Mucosa of stomach (tissue), 1 donor: ENCODE results near the gene SRP54.
"Not testable (repeated sequence)": the region's sequence is repeated elsewhere in the genome, so short reads cannot be mapped to it uniquely, and the experiment has no call there.

Experiments
- H3K27me3 ChIP-seq: one replicate; pipeline ENCODE4 v1.7.0; 2013; ENCODE audit warnings: mild to moderate bottlenecking, low read length; ENCODE audit not compliant: control insufficient read depth, insufficient read depth
- H3K36me3 ChIP-seq: one replicate; pipeline ENCODE4 v1.7.0; 2013; ENCODE audit warnings: low read length; ENCODE audit not compliant: control insufficient read depth, insufficient read depth
- H3K4me1 ChIP-seq: one replicate; pipeline ENCODE4 v1.7.0; 2013; ENCODE audit warnings: mild to moderate bottlenecking, low read length; ENCODE audit not compliant: control insufficient read depth, insufficient read depth
- H3K4me3 ChIP-seq: one replicate; pipeline ENCODE4 v1.7.0; 2013; ENCODE audit warnings: low read length
- H3K9ac ChIP-seq: one replicate; pipeline ENCODE4 v1.7.0; 2013; ENCODE audit warnings: mild to moderate bottlenecking, low read length, moderate library complexity
- H3K9me3 ChIP-seq: one replicate; pipeline ENCODE4 v1.7.0; 2013; ENCODE audit warnings: mild to moderate bottlenecking, low read length, moderate library complexity; ENCODE audit not compliant: control insufficient read depth
- donor health status: Pancreatic carcinoma.

The SRP54 gene

GRCh38 chr14:34982421-34983147 lies at the start of gene SRP54:
SRP54 (plus strand) TSS chr14:34982992; CDS start chr14:34996710, 13,718 bp downstream.
- H3K27me3 ChIP-seq = no peaks in the 10 kb centered on the region

DNA sequence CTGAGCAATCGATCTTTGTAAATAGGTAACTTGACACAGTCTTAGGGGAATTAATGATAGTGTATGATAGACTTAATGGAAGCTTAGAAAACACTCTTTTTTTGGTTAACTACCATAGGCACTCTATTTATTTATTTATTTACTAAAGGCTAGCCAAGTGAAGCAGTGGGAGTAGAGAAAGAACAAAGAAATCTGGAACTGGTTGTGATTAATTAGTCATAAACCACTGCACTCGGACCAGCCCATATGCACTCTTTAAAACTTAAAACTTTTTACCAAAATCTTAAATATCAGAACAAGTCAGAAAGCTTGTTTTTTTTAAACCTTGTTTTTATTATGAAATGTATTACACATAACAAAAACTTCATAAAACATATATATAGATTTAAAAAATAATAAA lies 49.5 kb upstream of the SRP54 start:
- Histone ChIP-seq H3K9ac (no peak overlapping the region), H3K9me3 (no peaks in the 10 kb centered on the region), H3K4me3 (no peak overlapping the region), H3K27me3 (no peaks in the 10 kb centered on the region), H3K36me3 (no peaks in the 10 kb centered on the region), H3K4me1 (peaks cover 16% of the 10 kb centered on the region)

More at GRCh38 chr14:34982421-34983147, at the start of gene SRP54:
- Histone ChIP-seq H3K9ac (peak within 1 kb of the TSS; percentile 94), H3K4me3 (peak within 1 kb of the TSS; percentile 89), H3K9me3 (no peaks in the 10 kb centered on the region), H3K36me3 (no peaks in the 10 kb centered on the region), H3K4me1 (peaks cover 4% of the 10 kb centered on the region)

GRCh38 chr14:34935488-34935887 lies 47.3 kb upstream of the SRP54 start:
- Histone ChIP-seq H3K4me1 (peaks cover 15% of the 10 kb centered on the region), H3K4me3 (no peak overlapping the region), H3K9ac (no peak overlapping the region), H3K27me3 (no peaks in the 10 kb centered on the region), H3K36me3 (no peaks in the 10 kb centered on the region), H3K9me3 (no peaks in the 10 kb centered on the region)

DNA sequence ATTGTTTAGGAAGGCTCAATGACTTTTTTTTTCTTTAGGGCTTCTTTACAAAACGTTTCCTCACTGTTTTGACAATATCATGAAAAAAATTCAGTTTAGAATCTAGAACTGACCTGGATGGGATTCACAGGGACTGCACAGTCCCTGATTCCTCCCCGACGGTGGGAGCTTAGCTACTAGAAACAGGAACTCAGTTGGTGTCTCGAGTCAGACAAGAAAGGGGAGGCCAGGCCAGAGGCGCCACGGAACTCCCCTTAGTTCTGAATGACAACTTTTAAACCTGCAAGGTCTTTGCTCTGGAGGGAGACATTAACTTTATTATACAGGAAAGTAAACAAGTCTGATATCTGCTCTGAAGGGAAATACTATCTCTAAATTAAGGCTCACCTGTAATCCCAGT lies 45.4 kb upstream of the SRP54 start:
- Histone ChIP-seq H3K27me3 (no peaks in the 10 kb centered on the region), H3K36me3 (no peaks in the 10 kb centered on the region), H3K4me3 (no peak overlapping the region), H3K4me1 (no peaks in the 10 kb centered on the region), H3K9ac (no peak overlapping the region), H3K9me3 (no peaks in the 10 kb centered on the region)

GRCh38 chr14:34937876-34938275 lies 44.9 kb upstream of the SRP54 start:
- Histone ChIP-seq H3K4me3 (no peak overlapping the region), H3K4me1 (no peaks in the 10 kb centered on the region), H3K9me3 (no peaks in the 10 kb centered on the region), H3K27me3 (no peaks in the 10 kb centered on the region), H3K9ac (no peak overlapping the region), H3K36me3 (no peaks in the 10 kb centered on the region)

DNA sequence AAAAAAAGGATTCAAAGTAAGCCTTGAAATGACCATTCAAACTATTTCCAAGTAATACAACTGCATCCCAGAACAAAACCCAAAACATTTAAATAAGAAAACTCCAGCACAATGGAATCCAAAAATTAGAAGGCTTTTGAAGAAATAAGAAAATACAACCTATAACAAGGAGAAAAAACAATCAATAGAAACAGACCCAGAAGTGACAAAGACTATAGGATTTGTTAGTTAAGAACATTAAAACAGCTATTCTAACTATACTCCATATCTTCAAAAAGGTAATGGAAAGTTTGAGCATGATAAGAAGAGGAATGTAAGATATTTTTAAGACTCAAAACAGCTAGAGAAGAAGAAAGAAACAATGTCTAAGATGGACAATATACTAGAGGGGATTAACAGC lies 39.3 kb upstream of the SRP54 start:
- no peak overlapping the region for H3K9ac ChIP-seq
- no peaks in the 10 kb centered on the region for H3K36me3 ChIP-seq
- H3K4me3 ChIP-seq = no peak overlapping the region
- no peaks in the 10 kb centered on the region for H3K4me1 ChIP-seq
- H3K9me3 ChIP-seq = no peaks in the 10 kb centered on the region
- no peaks in the 10 kb centered on the region for H3K27me3 ChIP-seq

DNA sequence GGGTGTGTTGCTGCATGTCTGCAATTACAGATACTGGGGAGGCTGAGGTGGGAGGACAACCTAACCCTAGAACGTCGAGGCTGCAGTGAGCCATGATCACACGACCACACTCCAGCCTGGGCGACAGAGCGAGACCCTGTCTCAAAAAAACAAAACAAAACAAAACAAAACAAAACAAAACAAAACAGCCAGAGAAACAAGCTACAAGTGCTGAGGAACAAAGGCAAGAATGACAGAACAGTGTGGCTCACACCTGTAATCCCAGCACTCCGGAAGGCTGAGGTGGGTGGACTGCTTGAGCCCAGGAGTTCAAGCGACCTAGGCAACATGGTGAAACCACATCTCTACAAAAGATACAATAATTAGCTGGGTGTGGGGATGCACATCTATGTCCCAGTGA lies 38.0 kb upstream of the SRP54 start:
- Histone ChIP-seq H3K4me3 (no peak overlapping the region), H3K27me3 (no peaks in the 10 kb centered on the region), H3K36me3 (no peaks in the 10 kb centered on the region), H3K9ac (no peak overlapping the region), H3K4me1 (no peaks in the 10 kb centered on the region), H3K9me3 (no peaks in the 10 kb centered on the region)

- Histone ChIP-seq H3K9me3 (no peaks in the 10 kb centered on the region), H3K9ac (no peak overlapping the region), H3K27me3 (no peaks in the 10 kb centered on the region), H3K4me3 (no peak overlapping the region), H3K36me3 (no peaks in the 10 kb centered on the region), H3K4me1 (no peaks in the 10 kb centered on the region)
Measured at GRCh38 chr14:34946699-34947098, 36.1 kb upstream of the SRP54 start.

DNA sequence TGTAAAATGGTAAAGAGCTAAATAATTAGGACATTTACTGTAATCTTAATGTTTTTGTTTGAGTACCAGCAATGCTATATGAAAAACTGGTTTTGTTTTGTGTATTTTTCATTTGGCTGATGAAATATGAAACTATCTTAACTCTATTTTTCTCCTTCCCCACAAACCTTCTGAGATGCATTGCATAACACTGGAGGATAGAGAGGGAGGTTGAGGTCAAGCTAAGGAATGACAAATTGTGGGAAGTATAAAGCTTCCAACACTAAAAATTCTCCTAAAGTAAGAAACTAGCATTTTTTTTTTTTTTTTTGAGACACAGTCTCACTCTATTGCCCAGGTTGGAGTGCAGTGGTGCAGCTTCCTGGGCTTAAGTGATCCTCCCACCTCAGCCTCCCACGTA lies 31.5 kb upstream of the SRP54 start:
- no peak overlapping the region for H3K4me3 ChIP-seq
- no peak overlapping the region for H3K9ac ChIP-seq
- H3K36me3 ChIP-seq = no peaks in the 10 kb centered on the region
- no peaks in the 10 kb centered on the region for H3K27me3 ChIP-seq
- no peaks in the 10 kb centered on the region for H3K9me3 ChIP-seq
- H3K4me1 ChIP-seq = no peaks in the 10 kb centered on the region

- no peaks in the 10 kb centered on the region for H3K36me3 ChIP-seq
- no peak overlapping the region for H3K9ac ChIP-seq
- H3K27me3 ChIP-seq = no peaks in the 10 kb centered on the region
- H3K9me3 ChIP-seq = no peaks in the 10 kb centered on the region
- no peak overlapping the region for H3K4me3 ChIP-seq
- H3K4me1 ChIP-seq = peaks cover 14% of the 10 kb centered on the region
Measured at GRCh38 chr14:34956931-34957330, 25.9 kb upstream of the SRP54 start.

DNA sequence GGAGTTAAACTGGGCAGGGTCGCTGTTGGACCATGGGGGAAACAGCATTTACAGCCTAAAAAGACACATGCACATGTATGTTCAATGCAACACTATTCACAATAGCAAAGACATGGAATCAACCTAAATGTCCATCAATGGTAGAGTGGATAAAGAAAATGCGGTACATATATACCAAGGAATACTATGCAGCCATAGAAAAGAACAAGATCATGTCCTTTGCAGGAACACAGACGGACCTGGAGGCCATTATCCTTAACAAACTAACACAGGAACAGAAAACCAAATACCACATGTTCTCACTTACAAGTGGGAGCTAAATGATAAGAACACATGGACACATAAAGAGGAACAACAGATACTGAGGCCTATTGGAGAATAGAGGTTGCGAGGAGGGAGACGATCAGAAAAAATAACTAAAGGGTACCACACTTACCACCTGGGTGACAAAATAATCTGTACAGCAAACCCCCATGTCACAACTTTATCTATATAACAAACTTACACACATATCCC lies 25.0 kb upstream of the SRP54 start:
- Histone ChIP-seq H3K4me1 (peaks cover 14% of the 10 kb centered on the region), H3K36me3 (no peaks in the 10 kb centered on the region), H3K27me3 (no peaks in the 10 kb centered on the region), H3K4me3 (no peak overlapping the region), H3K9ac (no peak overlapping the region), H3K9me3 (no peaks in the 10 kb centered on the region)

- H3K4me1 ChIP-seq = peaks cover 14% of the 10 kb centered on the region
- H3K27me3 ChIP-seq, H3K9ac ChIP-seq, H3K36me3 ChIP-seq, H3K9me3 ChIP-seq, H3K4me3 ChIP-seq: not testable (repeated sequence)
Measured at GRCh38 chr14:34962106-34962505, 20.7 kb upstream of the SRP54 start.
